HG02759 (cell line): ENCODE data around the gene CACNA1D.

Experiments used
- ATAC-seq: cut with Tn5 transposase; IDR thresholded peaks from one replicate; pipeline ENCODE4 v1.9.1; 2021; ENCODE audit warnings: mild to moderate bottlenecking, moderate library complexity; ENCODE audit not compliant: unreplicated experiment

The CACNA1D gene

GRCh38 chr3:53525765-53526703 is 31.6 kb downstream of the CACNA1D start:
- ATAC-seq, result no peak

- no peak for ATAC-seq
These were observed 32.3 kb downstream of the CACNA1D start for GRCh38 chr3:53526704-53527055.

- no peak for ATAC-seq
These were observed 35.8 kb downstream of the CACNA1D start for GRCh38 chr3:53530205-53530604.

- no peak for ATAC-seq
These were observed 37.3 kb downstream of the CACNA1D start for GRCh38 chr3:53531749-53532148.

GRCh38 chr3:53533472-53533871 is 39.1 kb downstream of the CACNA1D start:
- no peak for ATAC-seq

GRCh38 chr3:53534216-53534615 is 39.8 kb downstream of the CACNA1D start:
- no peak for ATAC-seq

- ATAC-seq, result no peak
These were observed 40.4 kb downstream of the CACNA1D start for GRCh38 chr3:53534676-53535400.

GRCh38 chr3:53536282-53536681 is 41.9 kb downstream of the CACNA1D start:
- ATAC-seq, result no peak

GRCh38 chr3:53544357-53544756 is 49.9 kb downstream of the CACNA1D start:
- ATAC-seq, result no peak

GRCh38 chr3:53545310-53545995 is 51.0 kb downstream of the CACNA1D start:
- no peak for ATAC-seq

GRCh38 chr3:53545996-53546359 is 51.6 kb downstream of the CACNA1D start:
- ATAC-seq, result no peak

GRCh38 chr3:53547327-53547726 is 52.9 kb downstream of the CACNA1D start:
- no peak for ATAC-seq

- ATAC-seq, result no peak
These were observed 55.7 kb downstream of the CACNA1D start for GRCh38 chr3:53550005-53550620.

GRCh38 chr3:53551324-53551723 is 56.9 kb downstream of the CACNA1D start:
- ATAC-seq, result no peak

- ATAC-seq, result no peak
These were observed 58.3 kb downstream of the CACNA1D start for GRCh38 chr3:53552730-53553129.

GRCh38 chr3:53553200-53553599 is 58.8 kb downstream of the CACNA1D start:
- ATAC-seq, result no peak

GRCh38 chr3:53554559-53555067 is 60.2 kb downstream of the CACNA1D start:
- peak; percentile 82 for ATAC-seq

GRCh38 chr3:53555068-53555588 is 60.7 kb downstream of the CACNA1D start:
- ATAC-seq, result peak; percentile 80

GRCh38 chr3:53566461-53567145 is 72.2 kb downstream of the CACNA1D start:
- ATAC-seq, result no peak

- ATAC-seq, result no peak
These were observed 75.7 kb downstream of the CACNA1D start for GRCh38 chr3:53570081-53570480.
